Thoracic aorta (tissue), 2 donors: ENCODE measurements around the gene OR10G4. TPM values are rescaled to one million over a fixed set of nuclear protein-coding genes. Genes with fewer than 3 reads are reported as not detected.

Experiments
- ATAC-seq: fragments of 150-250 bp; one replicate; pipeline ENCODE4 v1.8.0; 2017; ENCODE audit warnings: low read depth; ENCODE audit not compliant: insufficient number of reproducible peaks, low FRiP score
- DNase-seq: peaks from one replicate; pipeline ENCODE4 v3.0.0-alpha.2; 2020; ENCODE audit warnings: low spot score
- H3K27ac ChIP-seq, 2 donors: fragments of 200-600 bp; sonication (generic); 1 replicate in 1 of 2; 2 replicates in 1 of 2; pipeline ENCODE4 v1.5.1; 2016; ENCODE audit warnings: mild to moderate bottlenecking in 2 of 2, moderate library complexity in 2 of 2
- H3K27me3 ChIP-seq: fragments of 200-600 bp; sonication (generic); replicated peaks from 2 replicates; pipeline ENCODE4 v1.6.0; 2016; ENCODE audit warnings: mild to moderate bottlenecking; ENCODE audit not compliant: insufficient read depth
- H3K36me3 ChIP-seq: fragments of 200-600 bp; sonication (generic); one replicate; pipeline ENCODE4 v1.5.1; 2016
- H3K4me1 ChIP-seq, 2 donors: fragments of 200-600 bp; sonication (generic); 1 replicate in 1 of 2; 2 replicates in 1 of 2; pipeline versions ENCODE4 v1.5.1 to v1.6.0; 2016; ENCODE audit warnings: low read depth in 2 of 2, mild to moderate bottlenecking in 1 of 2; ENCODE audit not compliant: control insufficient read depth in 1 of 2
- H3K4me3 ChIP-seq: fragments of 200-600 bp; sonication (generic); 2 replicates; pipeline ENCODE4 v1.5.1; 2016; ENCODE audit warnings: mild to moderate bottlenecking
- H3K9me3 ChIP-seq: fragments of 200-600 bp; sonication (generic); 2 replicates; pipeline ENCODE4 v1.5.1; 2016
- total RNA-seq, 2 donors: library from RNA; depleted of rRNA; stranded (reverse); fragments of >200 nt; gene quantifications; one replicate each; pipeline versions ENCODE4 v1.1.0 to v1.2.3, GENCODE V29; 2016
- TF ChIP-seq, protein P1 (sequence below): fragments of 200-600 bp; sonication (generic); IDR thresholded peaks from one replicate; pipeline ENCODE4 v1.5.1; 2019; ENCODE audit warnings: antibody characterized with exemption

Gene OR10G4
- total RNA-seq, 2 donors from 2014 or later, result not detected

DNA sequence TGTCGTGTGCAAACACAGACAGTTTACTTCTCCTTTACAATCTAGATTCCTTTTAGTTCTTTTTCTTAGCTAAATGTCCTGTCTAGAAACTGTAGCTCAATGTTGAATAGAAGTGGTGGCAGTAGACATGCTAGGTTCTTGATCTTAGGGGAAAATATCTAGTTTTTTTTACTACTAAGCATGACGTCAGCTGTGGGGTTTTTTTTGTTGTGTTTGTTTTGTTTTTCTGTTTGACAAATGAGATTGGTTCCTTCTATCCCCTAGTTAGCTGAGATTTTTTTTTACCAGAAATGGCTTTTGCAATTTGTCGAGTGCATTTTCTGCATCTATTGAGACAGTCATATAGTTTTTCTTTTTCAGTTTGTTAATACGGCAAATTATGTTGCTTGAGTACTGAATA, 30.6 kb downstream of the OR10G4 start:
- Histone ChIP-seq H3K4me1 (no peaks in the 10 kb centered on the region), H3K4me3 (no peak overlapping the region), H3K36me3 (no peaks in the 10 kb centered on the region), H3K27me3 (no peaks in the 10 kb centered on the region), H3K27ac (no peak overlapping the region), H3K9me3 (no peaks in the 10 kb centered on the region)
- DNase-seq (no peak), ATAC-seq (no peak)
- TF ChIP-seq, protein P1, sequence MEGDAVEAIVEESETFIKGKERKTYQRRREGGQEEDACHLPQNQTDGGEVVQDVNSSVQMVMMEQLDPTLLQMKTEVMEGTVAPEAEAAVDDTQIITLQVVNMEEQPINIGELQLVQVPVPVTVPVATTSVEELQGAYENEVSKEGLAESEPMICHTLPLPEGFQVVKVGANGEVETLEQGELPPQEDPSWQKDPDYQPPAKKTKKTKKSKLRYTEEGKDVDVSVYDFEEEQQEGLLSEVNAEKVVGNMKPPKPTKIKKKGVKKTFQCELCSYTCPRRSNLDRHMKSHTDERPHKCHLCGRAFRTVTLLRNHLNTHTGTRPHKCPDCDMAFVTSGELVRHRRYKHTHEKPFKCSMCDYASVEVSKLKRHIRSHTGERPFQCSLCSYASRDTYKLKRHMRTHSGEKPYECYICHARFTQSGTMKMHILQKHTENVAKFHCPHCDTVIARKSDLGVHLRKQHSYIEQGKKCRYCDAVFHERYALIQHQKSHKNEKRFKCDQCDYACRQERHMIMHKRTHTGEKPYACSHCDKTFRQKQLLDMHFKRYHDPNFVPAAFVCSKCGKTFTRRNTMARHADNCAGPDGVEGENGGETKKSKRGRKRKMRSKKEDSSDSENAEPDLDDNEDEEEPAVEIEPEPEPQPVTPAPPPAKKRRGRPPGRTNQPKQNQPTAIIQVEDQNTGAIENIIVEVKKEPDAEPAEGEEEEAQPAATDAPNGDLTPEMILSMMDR, result no peak

DNA sequence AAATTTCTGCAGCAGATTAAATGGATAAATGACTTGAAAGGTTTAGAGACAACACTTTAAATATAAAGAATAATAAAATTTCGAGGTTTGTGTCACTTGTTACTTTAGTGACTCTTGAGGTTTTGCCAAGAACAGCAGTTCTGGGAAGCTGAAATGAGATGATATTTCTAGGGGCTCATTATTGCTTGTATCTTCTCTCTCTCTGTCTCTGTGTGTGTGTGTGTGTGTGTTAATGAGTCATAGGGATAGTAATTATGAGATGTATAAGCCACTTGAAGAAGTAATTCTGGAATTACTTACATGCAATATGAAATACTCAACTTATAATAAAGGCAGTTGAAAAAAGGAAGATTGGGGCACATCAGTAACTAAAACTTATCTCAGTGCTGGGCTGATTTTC, 38.0 kb downstream of the OR10G4 start:
- ATAC-seq, result no peak
- H3K4me3 ChIP-seq, result no peak overlapping the region

DNA sequence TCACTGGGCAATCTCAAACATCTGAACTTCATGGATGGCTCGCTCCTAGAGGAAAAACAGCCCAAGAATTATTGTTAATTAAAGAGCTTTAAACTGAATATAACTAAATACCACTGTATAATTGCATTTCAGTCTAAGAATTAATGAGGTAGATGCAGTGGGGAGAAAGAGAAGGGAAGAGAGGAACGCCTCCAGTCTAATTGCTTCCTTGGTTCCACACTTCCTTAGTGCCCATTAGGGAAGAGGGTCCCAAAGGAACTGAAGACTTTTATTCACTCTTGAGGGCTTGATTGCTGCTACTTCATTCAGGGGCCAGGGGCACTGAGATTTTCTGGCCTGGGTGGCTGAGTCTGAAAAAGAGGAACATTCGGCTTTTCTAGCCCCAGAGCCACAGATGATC, 40.2 kb downstream of the OR10G4 start:
- H3K4me1 ChIP-seq, result no peaks in the 10 kb centered on the region
- H3K9me3 ChIP-seq, result no peaks in the 10 kb centered on the region
- H3K36me3 ChIP-seq, result no peaks in the 10 kb centered on the region
- TF ChIP-seq, protein P1, result no peak
- DNase-seq, result no peak
- ATAC-seq, result no peak
- H3K27me3 ChIP-seq, result no peaks in the 10 kb centered on the region
- no peak overlapping the region for H3K27ac ChIP-seq
- no peak overlapping the region for H3K4me3 ChIP-seq

More for the DNA sequence above, 38.0 kb downstream of the OR10G4 start:
- Histone ChIP-seq H3K9me3 (no peaks in the 10 kb centered on the region), H3K4me1 (no peaks in the 10 kb centered on the region), H3K27ac (no peak overlapping the region), H3K27me3 (no peaks in the 10 kb centered on the region), H3K36me3 (no peaks in the 10 kb centered on the region)
- TF ChIP-seq, protein P1, result no peak
- DNase-seq, result no peak

Other genes with a start within 250 kb of the OR10G4 start
- gene OR6M1, start 206.6 kb upstream of the OR10G4 start, total RNA-seq, result not detected
- gene TMEM225, start 127.3 kb upstream of the OR10G4 start, total RNA-seq, result not detected
- not detected for gene OR8D4, start 110.8 kb upstream of the OR10G4 start, total RNA-seq
- gene OR4D5, start 73.4 kb upstream of the OR10G4 start, total RNA-seq, result not detected
- gene OR6T1, start 69.2 kb upstream of the OR10G4 start, total RNA-seq, result not detected
- not detected for gene OR10S1, start 35.2 kb upstream of the OR10G4 start, total RNA-seq
- not detected for gene OR10G6, start 17.8 kb upstream of the OR10G4 start, total RNA-seq
- not detected for gene OR10G9, start 10.0 kb downstream of the OR10G4 start, total RNA-seq
- not detected for gene OR10G8, start 13.8 kb downstream of the OR10G4 start, total RNA-seq
- gene OR10G7, start 28.3 kb downstream of the OR10G4 start, total RNA-seq, result not detected
- 10 to 100 TPM; 32.8 to 44.4 TPM for gene VWA5A, start 102.5 kb downstream of the OR10G4 start, total RNA-seq
- not detected for gene OR10D3, start 170.3 kb downstream of the OR10G4 start, total RNA-seq
- not detected for gene OR8G1, start 228.1 kb downstream of the OR10G4 start, total RNA-seq
- gene OR8G5, start 243.4 kb downstream of the OR10G4 start, total RNA-seq, result not detected